Small intestine (tissue), 7 donors: ENCODE measurements around the gene WNT8A. TPM values are rescaled to one million over a fixed set of nuclear protein-coding genes. Genes with fewer than 3 reads are reported as not detected.
A peak's percentile ranks its signal among the peaks of the same experiment; 100 is the strongest.
"Not testable (repeated sequence)": the region's sequence is repeated elsewhere in the genome, so short reads cannot be mapped to it uniquely, and the experiment has no call there.

ENCODE experiments used
- DNase-seq, 2 donors: peaks; one replicate each; pipeline versions ENCODE4 v3.0.0 to v3.0.0-alpha.2; 2013
- FAIRE-seq: peaks from 2 replicates; lab custom pipeline; 2012; peaks lifted over from hg19 to GRCh38; lab: Jason Lieb, UNC
- H3K27ac ChIP-seq, 3 donors: one replicate each; pipeline ENCODE4 v1.5.1; 2013; ENCODE audit warnings: low read length in 2 of 3, mild to moderate bottlenecking in 2 of 3, control low read depth in 1 of 3, inconsistent platforms in 1 of 3, low read depth in 1 of 3, moderate library complexity in 1 of 3
- H3K27me3 ChIP-seq, 3 donors: one replicate each; pipeline ENCODE4 v1.6.1; 2013; ENCODE audit warnings: low read length in 3 of 3, inconsistent platforms in 1 of 3; ENCODE audit not compliant: control insufficient read depth in 3 of 3, insufficient read depth in 3 of 3
- H3K36me3 ChIP-seq, 3 donors: one replicate each; pipeline ENCODE4 v1.6.1; 2013; ENCODE audit warnings: low read length in 3 of 3, inconsistent platforms in 1 of 3, low read depth in 1 of 3, mild to moderate bottlenecking in 1 of 3, moderate library complexity in 1 of 3; ENCODE audit not compliant: control insufficient read depth in 3 of 3, insufficient read depth in 2 of 3
- H3K4me1 ChIP-seq, 3 donors: one replicate each; pipeline ENCODE4 v1.6.1; 2013; ENCODE audit warnings: low read length in 2 of 3, inconsistent platforms in 1 of 3, low read depth in 1 of 3, mild to moderate bottlenecking in 1 of 3, moderate library complexity in 1 of 3; ENCODE audit not compliant: control insufficient read depth in 3 of 3, insufficient read depth in 2 of 3
- H3K4me3 ChIP-seq, 3 donors: one replicate each; pipeline ENCODE4 v1.5.1; 2013; ENCODE audit warnings: low read length in 3 of 3, control low read depth in 1 of 3, inconsistent platforms in 1 of 3, low read depth in 1 of 3, mild to moderate bottlenecking in 1 of 3, moderate library complexity in 1 of 3
- H3K9me3 ChIP-seq, 2 donors: one replicate each; pipeline ENCODE4 v1.6.1; 2013; ENCODE audit warnings: low read depth in 1 of 2, low read length in 1 of 2; ENCODE audit not compliant: control insufficient read depth in 2 of 2, insufficient read depth in 1 of 2
- WGBS, 3 donors: extraction: QIAGEN DNeasy Blood & Tissue Kit; methylation state at CpG; one replicate each; pipeline ENCODE4 v1.1.7; 2013; 5-methylcytosine and 5-hydroxymethylcytosine counted together
- polyA plus RNA-seq, 4 donors: library from polyadenylated mRNA; stranded (reverse) in 3 of 4; unstranded in 1 of 4; fragments of 200-250 nt in 3 of 4; fragments of 120-200 nt in 1 of 4; gene quantifications; one replicate each; pipeline versions ENCODE4 v1.2.1 to v1.2.3, GENCODE V29; 2013
- donor health status: healthy with polysubstance abuse.
- donor health status: control.
- donor health status: control.
- donor health status: Bipolar disorder and iron deficiency.
- donor health status: healthy.

Gene WNT8A
- polyA plus RNA-seq, 4 donors, result not detected

DNA sequence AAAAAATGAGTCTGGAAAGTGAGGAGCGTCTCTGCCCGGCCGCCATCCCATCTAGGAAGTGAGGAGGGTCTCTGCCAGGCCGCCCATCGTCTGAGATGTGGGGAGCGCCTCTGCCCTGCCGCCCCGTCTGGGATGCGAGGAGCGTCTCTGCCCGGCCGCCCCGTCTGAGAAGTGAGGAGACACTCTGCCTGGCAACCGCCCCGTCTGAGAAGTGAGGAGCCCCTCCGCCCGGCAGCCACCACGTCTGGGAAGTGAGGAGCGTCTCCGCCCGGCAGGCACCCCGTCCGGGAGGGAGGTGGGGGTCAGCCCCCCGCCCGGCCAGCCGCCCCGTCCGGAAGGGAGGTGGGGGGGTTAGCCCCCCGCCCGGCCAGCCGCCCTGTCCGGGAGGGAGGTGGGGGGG lies 13.8 kb upstream of the WNT8A start:
- H3K9me3 ChIP-seq, FAIRE-seq, H3K36me3 ChIP-seq, H3K4me3 ChIP-seq, H3K4me1 ChIP-seq, H3K27me3 ChIP-seq, DNase-seq, H3K27ac ChIP-seq: not testable (repeated sequence)
- WGBS, 3 donors, result 91 to 93% (median 92%) methylated on average over 20 to 32 of the region's 32 CpGs

DNA sequence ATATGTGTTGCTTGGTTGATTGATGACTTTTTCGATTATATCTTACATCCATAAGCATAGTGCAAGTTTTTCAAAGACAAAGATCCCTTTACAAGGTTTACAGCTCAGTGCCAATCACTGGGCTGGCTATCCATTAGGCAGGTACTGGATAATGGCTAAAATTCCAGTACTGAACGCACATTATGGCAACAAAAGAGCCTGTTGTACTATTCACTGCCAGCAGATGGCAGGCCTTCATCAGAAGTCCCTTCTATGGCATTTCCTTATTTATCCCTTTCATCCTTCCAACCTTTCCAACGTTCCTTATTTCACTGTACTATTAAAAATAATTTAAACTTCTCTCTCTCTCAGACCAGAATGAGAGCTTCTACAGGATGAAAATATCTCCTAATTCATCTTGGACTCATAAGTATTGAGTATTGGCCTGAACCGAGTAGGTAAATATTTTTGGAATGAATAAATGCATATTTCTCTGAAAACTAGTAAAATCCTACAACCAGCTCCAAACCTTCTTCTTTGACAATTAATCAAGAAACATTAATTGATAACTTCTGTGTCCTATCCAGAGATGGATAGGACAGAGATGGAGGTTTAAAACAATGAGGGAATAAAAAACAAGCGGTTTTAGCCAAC lies 6.7 kb upstream of the WNT8A start:
- no peaks in the 10 kb centered on the region for H3K4me1 ChIP-seq
- FAIRE-seq, result no peak
- no peaks in the 10 kb centered on the region for H3K27me3 ChIP-seq
- H3K36me3 ChIP-seq, result no peaks in the 10 kb centered on the region
- WGBS, 3 donors, result 32 to 35% (median 35%) methylated on average over 5 of the region's 5 CpGs
- no peaks in the 10 kb centered on the region for H3K9me3 ChIP-seq
- peak; percentile 69 to 73 for DNase-seq
- no peak overlapping the region for H3K4me3 ChIP-seq
- H3K27ac ChIP-seq, result no peak overlapping the region

DNA sequence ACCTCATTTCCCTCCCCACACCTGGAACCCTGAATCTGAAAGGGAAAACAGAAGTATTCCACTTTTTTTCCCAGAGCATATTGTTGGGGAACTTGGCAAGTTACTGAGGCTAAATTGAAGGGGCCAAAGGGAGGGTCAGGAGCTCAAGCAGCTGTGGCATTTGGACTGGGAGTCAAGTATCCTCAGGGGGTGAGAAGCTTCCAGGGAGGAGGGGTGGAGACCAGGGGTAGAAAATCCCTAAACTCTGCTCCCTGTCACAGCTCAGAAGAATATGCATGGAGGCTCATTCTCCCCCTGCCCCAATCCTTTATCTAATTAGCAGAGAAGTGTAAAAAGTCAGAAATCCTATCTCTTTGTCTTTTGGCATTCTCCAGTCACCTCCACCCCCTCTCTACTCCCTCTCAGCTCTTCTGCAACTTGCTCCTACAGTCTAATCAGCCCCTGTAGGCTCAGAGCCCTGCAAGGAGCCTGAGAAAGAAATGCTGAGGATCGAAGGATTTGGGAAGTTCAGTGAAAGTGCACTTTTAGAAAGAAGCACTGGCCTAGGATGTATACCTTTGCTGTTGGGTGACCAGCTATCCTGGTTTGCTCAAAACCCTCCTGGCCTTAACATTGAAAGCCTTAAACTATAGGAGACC lies 5.7 kb upstream of the WNT8A start:
- 46 to 68% (median 59%) methylated on average over 1 of the region's 1 CpG for WGBS, 3 donors
- DNase-seq (no peak), FAIRE-seq (no peak)
- no peaks in the 10 kb centered on the region for H3K27me3 ChIP-seq
- no peak overlapping the region for H3K27ac ChIP-seq
- H3K9me3 ChIP-seq, result no peaks in the 10 kb centered on the region
- H3K4me3 ChIP-seq, result no peak overlapping the region
- H3K4me1 ChIP-seq, result no peaks in the 10 kb centered on the region
- no peaks in the 10 kb centered on the region for H3K36me3 ChIP-seq

DNA sequence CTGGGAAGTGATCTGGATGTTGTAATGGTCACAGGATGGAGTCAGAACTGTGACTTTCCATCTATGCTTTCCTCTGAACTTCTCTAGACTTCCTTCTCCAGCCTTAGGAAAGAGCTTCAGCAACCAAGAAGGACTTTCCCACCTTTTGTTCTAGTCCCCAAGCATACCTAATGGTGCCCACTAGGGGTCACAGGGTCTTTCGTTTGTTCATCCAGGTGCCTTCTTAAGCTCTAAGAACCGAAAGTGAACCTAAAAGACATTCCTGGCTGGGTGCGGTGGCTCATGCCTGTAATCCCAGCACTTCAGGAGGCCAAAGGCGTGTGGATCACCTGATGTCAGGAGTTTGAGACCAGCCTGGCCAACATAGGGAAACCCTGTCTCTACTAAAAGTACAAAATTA lies 1.8 kb upstream of the WNT8A start:
- no peaks in the 10 kb centered on the region for H3K9me3 ChIP-seq
- H3K27me3 ChIP-seq, result no peaks in the 10 kb centered on the region
- no peaks in the 10 kb centered on the region for H3K36me3 ChIP-seq
- H3K4me1 ChIP-seq, result no peaks in the 10 kb centered on the region
- peak in 1 of 2 donors; percentile 11 for DNase-seq
- no peak for FAIRE-seq
- no peak overlapping the region for H3K27ac ChIP-seq
- 65 to 75% (median 65%) methylated on average over 4 of the region's 4 CpGs for WGBS, 3 donors
- no peak overlapping the region for H3K4me3 ChIP-seq

DNA sequence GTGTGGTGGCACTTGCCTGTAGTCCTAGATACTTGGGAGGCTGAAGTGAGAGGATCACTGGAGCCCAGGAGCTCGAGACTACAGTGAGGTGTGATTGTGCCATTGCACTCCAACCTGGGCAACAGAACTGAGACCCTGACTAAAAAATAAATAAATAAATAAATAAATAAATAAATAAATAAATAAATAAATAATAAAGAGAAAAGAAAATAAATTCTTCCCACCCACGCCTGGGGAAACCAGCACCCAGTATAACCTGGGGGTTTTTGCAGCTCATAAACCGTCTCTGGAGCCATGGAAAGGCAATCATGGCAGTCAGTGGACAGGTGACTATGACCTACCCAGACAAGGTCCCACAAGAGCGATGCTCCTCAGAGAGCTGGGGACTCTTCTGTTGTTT lies 7.9 kb downstream of the WNT8A start:
- FAIRE-seq, result no peak
- no peak overlapping the region for H3K27ac ChIP-seq
- H3K9me3 ChIP-seq, result no peaks in the 10 kb centered on the region
- no peak for DNase-seq
- H3K27me3 ChIP-seq, result peaks cover 0 to 2% (median 0%) of the 10 kb centered on the region in 3 donors
- H3K4me1 ChIP-seq, result peaks cover 0 to 4% (median 0%) of the 10 kb centered on the region in 3 donors
- H3K4me3 ChIP-seq, result no peak overlapping the region
- WGBS, 3 donors, result 80 to 90% (median 88%) methylated on average over 4 of the region's 4 CpGs
- no peaks in the 10 kb centered on the region for H3K36me3 ChIP-seq

DNA sequence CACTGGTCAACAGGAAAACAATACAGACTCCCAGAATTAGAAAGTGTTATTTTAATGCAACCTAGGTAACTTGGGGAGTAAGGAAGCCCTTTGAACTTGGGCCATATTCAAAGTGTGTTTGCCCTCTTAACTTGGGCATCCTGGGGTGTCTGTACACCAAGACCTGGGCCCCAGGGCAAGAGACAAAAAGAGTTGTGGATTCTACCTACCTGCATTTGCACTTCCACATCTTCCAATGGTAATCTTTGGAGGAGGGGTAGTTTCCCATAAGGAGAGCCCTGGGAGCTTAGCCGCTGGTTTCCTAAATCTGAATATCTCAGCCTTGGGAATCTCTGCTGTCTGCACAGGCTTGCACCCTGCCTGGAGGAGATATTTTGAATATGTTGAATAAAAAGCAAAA lies 8.5 kb downstream of the WNT8A start:
- Histone ChIP-seq H3K27ac (no peak overlapping the region), H3K36me3 (no peaks in the 10 kb centered on the region), H3K9me3 (no peaks in the 10 kb centered on the region), H3K4me3 (no peak overlapping the region), H3K27me3 (peaks cover 0 to 2% (median 0%) of the 10 kb centered on the region in 3 donors), H3K4me1 (peaks cover 0 to 4% (median 0%) of the 10 kb centered on the region in 3 donors)
- DNase-seq (no peak), FAIRE-seq (no peak)
- WGBS, 3 donors, result 82 to 93% (median 83%) methylated on average over 1 of the region's 1 CpG

DNA sequence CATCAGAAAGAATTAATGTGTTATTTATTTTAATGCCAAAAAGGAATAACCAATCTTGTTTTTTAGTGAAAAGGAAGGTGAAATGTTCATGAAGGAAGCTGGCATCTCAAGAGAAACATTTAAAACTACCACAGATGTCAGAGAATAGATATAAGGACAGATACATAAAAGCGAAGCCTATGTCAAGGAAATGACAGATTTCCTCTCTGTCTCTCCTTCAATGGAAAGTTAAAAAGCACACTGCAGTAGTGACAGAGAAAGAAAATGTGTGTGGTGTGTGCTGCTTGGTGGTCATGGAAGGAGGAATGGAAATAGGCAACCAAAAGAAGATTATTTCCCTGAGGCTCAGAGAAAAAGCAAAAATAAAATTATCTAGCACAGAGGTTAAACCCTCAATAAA lies 9.2 kb downstream of the WNT8A start:
- 59 to 83% (median 69%) methylated on average over 1 of the region's 1 CpG for WGBS, 3 donors
- Histone ChIP-seq H3K36me3 (no peaks in the 10 kb centered on the region), H3K27ac (no peak overlapping the region), H3K4me3 (no peak overlapping the region), H3K9me3 (no peaks in the 10 kb centered on the region), H3K4me1 (peaks cover 0 to 4% (median 0%) of the 10 kb centered on the region in 3 donors), H3K27me3 (peaks cover 0 to 2% (median 0%) of the 10 kb centered on the region in 3 donors)
- FAIRE-seq (no peak), DNase-seq (no peak)

DNA sequence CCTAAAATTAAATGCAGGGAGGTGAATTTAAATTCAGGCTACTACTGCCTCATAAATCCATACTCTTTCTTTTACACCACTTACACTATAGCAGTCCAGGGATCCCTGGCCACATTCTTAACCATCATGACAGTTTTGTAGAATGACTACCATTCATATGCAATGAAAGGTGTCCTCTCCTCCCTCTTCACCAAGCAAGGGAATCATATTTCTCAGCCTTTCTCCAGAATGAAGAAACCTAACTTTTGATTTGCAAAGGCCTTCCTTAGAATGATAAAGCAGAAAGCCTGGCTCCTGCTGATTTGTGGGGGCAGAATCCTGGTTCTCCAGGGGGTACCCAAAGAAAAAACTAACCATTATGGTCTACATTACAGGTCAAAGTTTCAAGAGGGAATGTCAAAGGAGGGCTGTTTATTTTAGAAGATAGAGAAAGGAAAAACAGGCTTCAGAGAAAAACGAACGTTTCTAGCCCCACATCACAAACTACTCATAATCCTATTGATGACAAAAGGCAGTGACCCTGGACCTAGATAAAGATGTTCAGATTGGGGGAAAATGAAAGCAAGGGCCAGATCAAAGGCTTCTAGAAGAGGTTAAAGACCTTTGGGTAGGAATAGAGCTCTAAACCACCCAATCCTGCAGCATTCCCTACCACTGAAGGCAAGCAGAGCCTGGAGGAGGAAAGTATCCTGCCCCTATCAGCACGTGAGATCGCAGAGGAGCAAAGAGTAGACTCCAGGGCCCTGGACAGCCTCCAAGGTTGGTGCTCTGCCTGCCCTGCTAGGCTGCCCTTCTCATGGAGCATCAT lies 11.5 kb downstream of the WNT8A start:
- peaks cover 0 to 4% (median 0%) of the 10 kb centered on the region in 3 donors for H3K4me1 ChIP-seq
- 19 to 40% (median 33%) methylated on average over 4 of the region's 4 CpGs for WGBS, 3 donors
- H3K4me3 ChIP-seq, result no peak overlapping the region
- no peaks in the 10 kb centered on the region for H3K36me3 ChIP-seq
- no peaks in the 10 kb centered on the region for H3K9me3 ChIP-seq
- no peak overlapping the region for H3K27ac ChIP-seq
- peaks cover 0 to 2% (median 0%) of the 10 kb centered on the region in 3 donors for H3K27me3 ChIP-seq
- no peak for DNase-seq
- no peak for FAIRE-seq
